GM03348 (cell line): ENCODE measurements around the gene L1CAM.

ENCODE experiments used
- DNase-seq: peaks from one replicate; pipeline ENCODE4 v3.0.0; 2012; ENCODE audit warnings: low spot score

L1CAM gene

DNA sequence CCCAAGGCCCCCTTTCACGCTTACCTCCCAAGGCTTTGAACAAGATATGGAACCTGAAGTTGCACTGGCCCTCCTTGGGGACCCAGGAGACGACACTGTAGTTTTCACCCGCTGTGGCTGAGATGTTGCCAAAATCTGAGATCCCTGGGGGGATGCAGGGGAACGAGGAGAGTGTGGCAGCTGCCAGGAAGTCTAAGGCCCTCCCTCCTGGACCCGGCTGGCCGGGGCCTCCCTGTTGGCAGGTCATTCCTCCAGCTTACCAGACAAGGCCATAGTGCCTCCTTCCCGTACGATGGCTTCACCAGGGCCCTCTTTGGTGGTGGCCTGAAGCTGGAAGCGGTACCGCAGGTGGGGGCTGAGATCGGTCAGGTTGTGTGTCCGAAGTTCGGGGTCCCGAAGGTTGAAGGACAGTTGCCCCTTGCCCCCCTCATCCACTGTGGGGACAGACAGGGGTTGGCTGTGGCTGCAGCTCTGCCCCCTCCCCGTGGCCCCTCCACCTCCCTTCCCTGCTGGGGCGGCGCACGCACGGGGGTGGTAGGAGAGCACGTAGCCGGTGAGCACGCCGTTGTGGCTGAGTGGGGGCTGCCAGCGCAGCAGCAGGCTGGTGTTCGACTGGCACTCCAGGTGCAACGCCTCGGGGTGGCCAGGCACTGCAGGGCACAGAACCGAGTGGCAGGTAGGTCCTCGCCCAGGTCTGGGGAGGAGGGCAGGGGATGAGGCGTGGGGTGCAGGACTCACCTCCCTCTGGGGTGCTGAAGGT lies 21.2 kb downstream of the L1CAM start:
- DNase-seq: no peak

DNA sequence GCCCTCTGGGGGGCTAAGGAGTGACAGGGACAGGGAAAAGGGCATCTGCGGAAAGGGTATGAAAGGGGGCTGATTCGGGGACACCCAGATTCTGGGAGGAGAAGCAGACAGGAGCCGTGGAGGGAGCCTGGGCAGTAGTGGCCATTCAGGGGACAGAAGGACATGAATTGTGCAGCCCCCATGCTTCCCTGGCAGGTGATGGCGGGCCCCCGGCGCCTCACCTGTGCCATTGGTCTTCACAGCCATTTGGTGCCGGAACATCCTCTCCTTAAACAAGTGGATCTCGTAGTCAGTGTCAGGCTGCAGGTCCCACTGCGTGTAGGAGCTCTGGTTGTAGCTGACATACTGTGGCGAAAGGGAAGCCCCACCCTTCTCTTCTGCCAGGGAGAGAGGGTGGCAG lies 21.9 kb downstream of the L1CAM start:
- DNase-seq: no peak

DNA sequence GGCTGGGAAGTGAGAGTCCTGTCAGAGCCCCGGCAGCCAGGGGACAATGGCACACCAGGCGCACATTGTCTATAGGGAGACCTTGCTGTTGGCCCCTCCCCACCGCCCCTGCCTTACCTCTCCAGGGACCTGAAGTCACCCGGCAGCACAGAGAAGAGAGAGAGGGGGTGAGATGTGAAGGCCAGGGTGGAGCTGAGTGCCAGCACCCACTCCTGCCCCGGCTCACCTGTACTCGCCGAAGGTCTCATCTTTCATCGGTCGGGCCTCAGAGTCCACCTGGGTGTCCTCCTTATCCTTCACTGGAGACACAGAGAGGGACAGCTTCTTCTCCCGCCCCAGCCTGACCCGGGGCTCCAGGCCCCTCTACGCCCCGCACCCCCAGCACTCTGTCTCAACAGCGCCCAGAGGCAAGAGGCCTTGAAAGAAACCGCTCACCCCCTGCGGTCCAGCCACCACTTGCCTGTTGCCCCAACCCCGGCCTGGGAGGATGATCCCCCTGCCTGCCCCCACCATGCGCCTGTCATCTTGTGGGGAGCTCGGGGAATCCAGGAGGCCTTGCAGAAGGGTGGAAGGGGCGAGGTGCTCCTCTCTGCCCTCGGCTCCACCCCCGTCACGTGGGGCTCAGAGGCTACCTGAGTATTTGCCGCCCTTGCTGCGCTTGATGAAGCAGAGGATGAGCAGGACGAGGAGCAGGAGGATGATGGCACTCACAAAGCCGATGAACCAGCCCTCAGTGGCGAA lies 22.6 kb downstream of the L1CAM start:
- no peak for DNase-seq

DNA sequence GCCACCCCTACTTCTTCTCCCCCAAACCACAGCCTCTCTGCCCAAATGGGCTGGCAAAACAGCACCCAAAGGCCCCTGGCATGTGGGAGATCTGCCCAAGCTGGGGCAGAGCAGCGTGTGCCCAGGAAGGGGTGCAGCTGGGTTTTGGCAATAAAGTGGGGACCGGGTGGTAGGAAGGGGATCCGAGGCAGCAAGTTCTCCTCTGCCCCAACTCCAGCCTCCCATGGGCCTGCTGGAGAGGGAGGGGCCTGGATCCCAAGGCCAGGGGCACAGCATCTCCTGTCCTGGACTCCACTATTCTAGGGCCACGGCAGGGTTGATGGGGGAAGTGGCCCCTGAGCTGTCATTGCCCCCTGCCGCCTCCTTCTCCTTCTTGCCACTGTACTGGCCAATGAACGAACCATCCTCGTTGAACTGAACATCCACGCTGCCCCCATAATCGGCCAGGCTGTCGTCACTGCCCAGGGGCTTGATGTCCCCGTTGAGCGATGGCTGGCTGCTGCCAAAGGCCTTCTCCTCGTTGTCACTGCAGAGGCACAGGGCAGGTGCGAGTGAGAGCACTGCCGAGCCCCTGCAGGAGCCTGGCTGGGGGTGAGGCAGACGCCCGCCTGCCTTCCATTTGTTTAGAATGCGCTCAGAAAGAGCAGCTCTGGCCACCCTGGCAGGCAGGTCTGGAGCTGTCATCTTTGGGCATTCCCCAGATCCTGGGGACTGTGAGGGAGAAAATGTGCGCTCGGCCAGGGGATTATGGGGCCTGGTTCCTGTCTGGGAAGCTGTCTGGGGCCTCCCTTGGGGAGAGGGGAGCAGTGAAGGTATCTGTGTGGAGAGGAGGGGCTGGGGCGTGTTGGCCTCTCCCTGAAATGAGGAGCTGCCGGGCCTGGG lies 23.4 kb downstream of the L1CAM start:
- DNase-seq: no peak

DNA sequence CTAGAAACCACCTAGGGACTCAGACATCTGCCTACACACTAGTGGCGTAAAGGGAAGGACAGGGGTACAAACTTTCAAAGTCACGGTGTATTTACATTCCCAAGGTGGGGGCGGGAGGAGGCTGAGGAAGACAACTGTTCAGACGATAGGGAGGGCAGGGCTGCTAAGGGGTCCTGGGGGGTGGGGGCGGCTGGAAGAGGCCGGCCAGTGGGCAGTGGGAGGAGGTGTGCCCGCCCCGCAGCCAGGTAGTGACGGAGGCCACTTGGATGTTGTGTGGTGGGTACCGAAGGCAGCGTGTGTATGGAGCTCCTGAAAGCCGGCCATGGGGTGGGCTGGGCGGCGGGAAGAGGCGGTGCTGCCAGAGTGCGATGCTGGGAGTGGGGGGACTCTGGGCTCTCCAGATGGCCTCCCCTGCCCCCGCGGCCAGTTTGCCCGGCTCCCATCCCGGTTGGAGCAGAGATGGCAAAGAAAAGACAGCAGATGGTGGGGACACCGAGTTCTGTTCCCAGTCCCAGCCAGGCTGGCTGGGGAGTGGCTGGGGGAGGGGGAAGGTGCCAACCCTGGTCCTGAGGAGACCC lies 24.2 kb downstream of the L1CAM start:
- no peak for DNase-seq

DNA sequence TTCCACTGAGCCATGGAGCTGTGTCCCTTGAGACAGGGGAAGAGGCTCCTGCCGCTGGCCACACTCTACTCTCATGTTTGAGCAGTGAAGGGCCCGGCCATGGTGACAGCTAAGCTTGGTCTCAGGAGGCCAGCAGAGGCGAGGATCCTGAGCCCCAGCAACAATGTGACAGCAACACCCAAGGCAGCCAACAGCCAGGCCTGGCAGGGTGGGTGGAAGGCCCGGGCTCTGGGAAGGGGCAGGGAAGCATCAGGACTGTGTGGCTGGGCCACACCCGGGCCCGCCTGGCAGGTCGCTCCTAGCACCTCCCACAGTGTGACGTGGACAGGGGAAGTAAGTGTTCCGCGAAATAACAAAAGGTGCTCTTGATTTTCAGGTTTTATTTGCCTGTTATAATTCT lies 24.8 kb downstream of the L1CAM start:
- DNase-seq: no peak

DNA sequence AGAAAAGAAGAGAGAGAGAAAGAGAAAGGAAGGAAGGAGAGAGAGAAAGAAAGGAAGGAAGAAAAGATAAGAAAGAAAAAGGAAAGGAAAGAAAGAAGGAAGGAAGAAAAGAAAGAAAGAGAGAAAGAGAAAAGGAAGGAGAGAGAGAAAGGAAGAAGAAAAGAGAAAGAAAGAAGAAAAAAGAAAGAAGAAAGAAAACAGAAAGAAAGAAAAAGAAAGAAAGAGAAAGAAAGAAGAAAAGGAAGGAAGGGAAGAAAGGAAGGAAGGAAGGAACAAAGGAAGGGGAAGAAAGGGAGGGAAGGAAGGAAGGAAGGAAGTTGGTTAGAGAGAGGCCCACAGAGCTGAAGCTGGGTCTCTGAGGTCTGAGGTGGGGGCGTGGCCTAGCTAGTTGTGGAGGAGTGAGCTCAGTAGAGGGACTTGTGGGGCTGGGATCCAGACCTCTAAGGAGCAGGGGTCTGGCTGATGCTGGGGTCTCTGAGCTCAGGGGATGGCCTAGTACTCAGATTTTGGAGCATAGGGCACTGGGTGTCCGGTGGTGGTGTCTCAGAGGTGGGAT lies 28.5 kb downstream of the L1CAM start:
- DNase-seq: no peak

DNA sequence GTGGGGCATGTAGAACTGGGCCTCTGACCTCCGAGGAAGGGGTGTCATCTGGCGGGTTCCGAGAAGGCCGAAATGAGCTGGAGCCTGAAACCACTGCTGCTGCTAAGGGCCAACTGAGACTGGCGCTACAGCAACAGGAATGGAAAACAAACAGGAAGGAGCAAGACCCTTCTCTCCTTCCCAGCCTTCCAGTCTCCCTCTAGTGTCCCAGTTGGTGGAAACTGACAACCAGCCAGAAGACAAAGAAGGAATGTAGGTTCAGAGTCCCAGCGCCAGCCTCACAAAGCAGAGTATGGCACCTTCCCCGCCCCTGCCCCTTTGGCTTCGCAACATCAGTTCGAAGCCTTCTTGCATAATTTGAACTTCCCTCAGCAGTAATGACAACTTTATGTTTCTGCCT lies 31.3 kb downstream of the L1CAM start:
- no peak for DNase-seq

DNA sequence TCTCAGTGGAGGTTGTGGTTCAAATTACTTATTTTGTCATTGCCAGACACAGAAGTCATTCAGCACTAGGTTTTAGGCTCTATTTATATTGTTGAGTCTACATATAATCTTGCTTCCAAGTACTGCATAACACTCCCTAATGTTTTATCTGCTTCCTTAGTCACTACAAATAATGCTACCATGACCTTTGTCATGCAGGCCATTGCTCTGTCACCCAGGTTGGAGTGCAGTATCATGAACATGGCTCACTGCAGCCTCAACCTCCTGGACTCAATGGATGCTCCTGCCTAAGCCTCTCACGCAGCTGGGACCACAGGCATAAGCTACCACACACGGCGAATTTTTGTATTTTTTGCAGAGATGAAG lies 32.1 kb downstream of the L1CAM start:
- DNase-seq: no peak

DNA sequence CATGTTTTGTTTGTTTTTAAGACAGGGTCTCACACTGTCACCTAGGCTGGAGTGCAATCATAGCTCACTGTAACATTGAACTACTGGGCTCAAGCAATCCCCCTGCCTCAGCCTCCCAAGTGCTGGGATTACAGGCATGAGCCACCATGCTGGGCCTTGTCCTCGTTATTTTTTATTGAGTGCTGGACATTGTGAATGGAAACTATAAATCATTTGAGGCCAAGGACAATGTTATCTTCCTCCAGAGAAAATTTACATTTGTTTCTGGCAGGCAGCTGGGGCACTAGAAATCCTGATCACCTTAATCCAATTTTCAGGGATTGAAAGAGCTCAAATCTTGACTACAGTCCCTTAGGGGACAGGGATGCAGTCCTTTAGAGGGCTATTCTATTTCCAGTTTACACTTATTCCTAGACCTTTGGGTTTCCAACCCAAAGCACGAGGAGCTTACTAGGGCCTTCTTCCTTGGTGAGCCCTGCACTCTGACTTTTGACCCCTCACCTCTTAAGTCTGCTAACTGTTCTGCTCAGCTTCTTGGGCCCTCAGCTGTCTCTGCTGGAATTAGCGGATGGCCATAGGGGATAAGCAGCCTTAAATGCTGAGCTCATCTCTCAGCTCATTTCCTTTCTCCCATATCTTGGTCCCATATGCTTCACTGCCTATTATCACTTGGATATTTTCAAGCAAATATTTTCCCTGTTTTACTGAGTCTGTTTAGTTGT lies 32.6 kb downstream of the L1CAM start:
- no peak for DNase-seq

DNA sequence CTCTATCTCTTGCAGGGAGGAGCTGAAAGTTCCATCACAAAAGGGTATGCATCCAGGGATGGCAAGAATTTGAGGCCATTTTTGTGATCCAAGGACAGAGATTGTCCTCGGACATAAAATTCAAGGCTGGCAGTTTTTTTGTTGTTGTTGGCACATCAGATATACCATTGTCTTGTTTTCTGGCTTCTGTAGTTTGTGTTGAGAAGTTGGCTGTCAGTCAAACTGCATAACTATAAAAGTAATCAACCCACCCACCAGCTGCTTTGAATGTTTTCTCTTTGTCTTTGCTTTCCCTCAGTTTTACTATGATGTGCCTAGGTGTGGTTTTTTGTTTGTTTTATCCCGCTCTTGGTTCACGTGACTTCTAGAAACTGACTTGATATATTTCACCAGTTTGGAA lies 34.0 kb downstream of the L1CAM start:
- no peak for DNase-seq

DNA sequence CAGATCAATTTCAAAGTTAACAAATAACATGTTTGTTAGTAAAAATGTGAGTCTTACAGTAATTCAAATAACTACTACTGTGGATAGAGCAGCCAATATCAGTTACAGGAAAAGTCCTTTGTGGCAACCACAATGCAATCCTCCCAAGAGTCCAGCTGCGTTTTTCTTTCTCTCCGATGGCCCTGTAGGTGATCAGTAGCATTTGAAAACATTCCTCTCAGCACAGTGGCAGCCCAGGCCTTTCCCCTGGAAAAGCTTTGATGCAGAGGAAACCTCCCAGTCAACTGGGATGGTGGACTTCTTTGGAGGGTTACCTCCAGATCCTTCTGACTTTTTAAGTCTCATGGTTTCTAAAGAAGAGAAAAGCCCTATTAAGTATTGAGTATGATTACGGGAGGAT lies 37.6 kb downstream of the L1CAM start:
- no peak for DNase-seq

DNA sequence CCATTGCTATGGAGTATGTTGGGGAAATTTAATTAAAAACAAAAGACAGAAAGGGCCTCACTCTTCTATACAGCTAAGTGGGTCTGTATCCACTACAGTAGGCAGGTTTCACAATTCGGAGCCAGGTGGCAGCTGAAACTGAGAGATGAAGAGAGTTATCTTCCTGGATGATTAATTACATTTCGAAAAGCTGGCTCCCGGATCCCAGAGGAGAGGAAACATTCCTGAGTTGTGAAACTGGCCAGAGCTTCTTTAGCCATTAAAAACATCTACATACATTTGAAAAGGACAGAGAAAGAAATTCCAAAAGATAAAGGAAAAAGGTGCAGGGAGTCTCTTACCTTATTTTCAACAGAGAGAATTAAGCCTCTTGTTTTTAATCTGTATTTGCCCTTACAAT lies 40.1 kb downstream of the L1CAM start:
- no peak for DNase-seq

DNA sequence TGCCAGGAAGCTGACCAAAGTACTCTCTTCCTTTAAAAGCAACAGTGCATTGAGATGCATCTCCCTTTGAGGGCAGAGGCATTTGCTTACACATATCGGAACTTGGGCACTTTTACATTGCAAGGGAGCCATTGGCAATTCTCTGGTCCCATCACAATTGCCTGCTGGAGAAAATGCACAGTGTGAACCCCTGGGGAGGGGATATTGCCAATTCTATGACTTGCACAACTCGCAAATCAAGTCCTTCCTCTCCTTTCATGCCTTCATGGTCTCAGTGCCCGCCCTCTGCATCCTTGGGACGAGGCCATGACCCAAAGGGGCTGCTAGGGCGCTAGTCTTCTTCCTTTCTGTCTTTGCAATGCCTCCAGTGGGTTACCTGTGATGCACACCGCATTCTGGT lies 40.8 kb downstream of the L1CAM start:
- DNase-seq: no peak

DNA sequence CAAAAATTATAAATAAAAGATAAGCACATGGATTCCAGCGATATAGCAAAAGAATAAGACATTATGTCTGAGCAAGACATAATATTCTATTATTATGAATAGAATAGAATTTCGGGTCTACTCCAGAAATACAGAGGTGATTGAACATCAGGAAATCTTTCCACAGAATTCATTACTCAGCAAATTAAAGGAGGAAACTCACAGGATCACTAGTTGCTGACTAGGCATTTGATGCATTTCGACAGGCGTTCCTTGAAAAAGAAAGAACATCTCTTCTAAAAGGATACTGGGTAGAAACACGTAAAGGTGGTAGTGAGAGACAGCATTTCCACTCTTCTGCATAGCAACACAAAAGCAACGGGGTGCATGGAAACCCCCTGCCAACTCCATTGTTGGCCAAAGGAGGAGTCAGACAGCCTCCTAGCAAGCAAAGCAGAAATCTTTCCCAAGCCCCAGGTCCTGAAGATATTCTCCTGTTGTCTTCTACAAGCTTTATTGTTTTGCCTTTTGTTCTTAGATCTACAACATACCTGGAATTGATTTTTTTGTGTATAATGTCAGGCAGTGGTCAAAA lies 41.4 kb downstream of the L1CAM start:
- no peak for DNase-seq

DNA sequence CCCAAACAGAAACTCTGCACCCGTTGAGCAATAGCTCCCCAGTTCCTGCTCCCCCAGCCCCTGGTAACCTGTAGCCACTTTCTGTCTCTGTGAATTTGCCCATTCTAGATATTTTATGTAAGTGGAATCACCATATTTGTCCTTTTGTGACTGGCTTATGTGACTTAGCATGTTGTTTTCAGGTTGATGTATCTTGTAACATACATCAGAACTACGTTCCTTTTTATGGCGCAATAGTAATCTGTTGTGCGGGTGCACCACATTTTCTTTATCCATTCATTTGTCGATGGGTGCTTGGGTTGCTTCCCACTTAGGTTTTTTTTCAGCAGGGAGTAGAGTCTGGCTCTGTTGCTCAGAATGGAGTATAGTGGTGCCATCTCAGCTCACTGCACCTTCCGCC lies 49.1 kb downstream of the L1CAM start:
- DNase-seq: no peak

DNA sequence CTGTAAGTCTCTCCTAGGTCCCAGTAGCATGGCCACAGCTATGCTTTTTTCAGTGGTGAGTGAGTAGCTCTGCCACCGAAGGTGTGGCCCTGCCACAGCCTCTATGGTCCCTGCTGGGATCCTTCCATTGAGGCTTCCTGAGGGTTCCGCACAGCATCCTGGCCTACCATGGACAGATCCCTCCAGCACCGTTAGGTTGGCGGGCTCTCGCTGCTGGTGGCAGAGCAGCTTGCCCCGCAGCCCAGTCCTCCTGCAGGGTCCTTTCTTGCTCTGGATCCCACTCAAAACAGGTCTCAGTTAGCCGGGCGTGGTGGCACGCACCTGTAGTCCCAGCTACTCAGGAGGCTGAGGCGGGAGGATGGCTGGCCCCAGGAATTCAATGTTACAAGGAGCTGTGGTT lies 53.2 kb downstream of the L1CAM start:
- DNase-seq: no peak

DNA sequence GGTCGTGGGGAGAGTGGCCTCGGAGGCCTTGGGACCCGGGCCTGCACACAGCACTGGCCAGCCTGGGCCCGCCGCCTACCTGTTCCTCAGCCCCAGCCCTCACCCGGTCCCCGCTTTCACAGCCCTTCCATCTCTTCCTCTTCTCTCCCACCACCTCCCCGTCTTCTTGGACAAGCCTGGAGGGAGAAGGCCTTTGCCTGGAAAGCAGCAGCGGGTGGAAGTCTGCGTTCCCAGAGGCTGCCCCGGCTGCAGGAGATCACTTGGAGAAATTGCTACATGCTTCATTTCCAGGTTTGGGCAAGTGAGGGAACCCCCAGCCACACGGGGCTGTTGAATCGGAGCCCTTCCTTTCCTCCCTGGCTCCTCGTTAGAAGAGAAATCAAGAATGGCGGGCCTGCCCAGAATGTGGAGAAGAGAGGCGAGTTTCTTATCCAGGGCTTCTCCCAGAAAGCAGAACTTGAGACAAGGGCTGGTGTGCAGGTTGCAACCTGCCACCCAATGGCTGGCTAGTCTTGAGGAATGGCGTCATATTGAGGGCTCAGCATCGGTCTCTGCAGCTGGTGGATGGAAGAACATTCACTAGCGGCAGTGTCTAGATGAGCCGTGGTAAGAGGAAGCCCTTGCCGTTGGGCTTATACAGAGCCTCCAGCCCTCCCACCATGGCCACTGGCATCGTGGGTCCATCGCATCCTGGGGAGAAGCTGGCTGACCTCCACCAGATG lies 54.4 kb downstream of the L1CAM start:
- DNase-seq: no peak

DNA sequence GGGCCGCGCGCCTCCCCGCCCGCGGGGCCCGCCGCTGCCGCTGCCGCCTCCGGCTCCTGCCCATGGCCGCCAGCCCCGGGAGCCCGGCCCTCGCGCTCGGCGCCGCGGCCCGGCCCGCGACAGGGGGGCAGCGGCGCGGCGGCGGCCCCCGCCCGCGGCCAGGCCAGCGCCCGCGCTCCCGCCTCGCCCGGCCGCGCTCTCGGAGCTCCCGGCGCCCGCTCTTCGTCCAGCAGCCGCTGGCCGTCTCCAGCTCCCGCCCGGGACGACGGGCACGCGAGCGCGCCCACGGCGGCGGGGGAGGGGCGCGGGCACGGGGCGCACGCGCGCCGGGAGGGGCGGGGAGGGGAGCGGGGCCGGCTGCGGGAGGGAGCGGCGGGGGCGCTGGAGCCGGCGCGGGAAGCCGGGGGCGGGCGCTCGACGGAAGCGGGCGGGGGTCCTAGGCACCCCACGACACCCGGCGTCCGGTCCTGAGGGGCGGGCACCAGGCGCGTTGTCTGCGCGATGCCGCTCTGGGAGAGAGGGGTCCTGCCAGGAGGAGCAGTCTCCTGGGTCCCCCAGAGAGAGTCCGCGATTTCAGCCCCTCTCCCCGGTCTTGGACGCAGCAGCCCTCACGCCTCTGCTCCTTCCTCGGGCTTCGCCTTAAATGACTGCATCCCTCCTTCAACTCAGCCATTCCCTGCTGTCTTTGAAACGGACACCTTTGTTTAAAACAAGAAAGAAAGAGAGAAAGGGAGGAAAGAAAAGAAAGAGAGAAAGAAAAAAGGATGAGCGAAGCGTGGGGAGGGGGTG lies 55.1 kb downstream of the L1CAM start:
- DNase-seq: peak; percentile 26
